ENCODE results near the gene AP1G1.

DNA sequence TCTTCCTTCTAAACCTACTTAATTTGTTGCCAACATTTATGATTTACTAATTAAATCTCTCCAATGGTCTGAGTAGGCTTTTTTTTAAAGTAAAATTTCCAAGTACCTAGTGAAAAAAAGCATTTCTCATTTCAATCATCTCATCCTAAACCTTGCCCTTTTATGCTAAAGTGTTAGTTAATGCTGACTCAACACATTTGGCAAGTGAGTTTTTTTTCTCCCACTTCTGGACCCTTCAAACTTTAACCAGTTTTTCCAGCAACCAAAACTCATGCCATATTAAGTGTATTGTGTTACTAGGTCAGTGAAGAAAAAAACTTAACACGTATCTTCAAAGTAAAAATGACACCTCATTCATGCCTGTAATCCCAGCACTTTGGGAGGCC is 5.3 kb downstream of the AP1G1 start:
- TF ChIP-seq, protein P1, sequence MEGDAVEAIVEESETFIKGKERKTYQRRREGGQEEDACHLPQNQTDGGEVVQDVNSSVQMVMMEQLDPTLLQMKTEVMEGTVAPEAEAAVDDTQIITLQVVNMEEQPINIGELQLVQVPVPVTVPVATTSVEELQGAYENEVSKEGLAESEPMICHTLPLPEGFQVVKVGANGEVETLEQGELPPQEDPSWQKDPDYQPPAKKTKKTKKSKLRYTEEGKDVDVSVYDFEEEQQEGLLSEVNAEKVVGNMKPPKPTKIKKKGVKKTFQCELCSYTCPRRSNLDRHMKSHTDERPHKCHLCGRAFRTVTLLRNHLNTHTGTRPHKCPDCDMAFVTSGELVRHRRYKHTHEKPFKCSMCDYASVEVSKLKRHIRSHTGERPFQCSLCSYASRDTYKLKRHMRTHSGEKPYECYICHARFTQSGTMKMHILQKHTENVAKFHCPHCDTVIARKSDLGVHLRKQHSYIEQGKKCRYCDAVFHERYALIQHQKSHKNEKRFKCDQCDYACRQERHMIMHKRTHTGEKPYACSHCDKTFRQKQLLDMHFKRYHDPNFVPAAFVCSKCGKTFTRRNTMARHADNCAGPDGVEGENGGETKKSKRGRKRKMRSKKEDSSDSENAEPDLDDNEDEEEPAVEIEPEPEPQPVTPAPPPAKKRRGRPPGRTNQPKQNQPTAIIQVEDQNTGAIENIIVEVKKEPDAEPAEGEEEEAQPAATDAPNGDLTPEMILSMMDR (IDR thresholded peaks at IDR 0.05) = no peak
- TF ChIP-seq POLR2A (IDR thresholded peaks at IDR 0.05) = no peak

All from right lobe of liver (tissue), 4 donors.